MM.1S (cell line): Measurements from ENCODE around the gene ZNF836.

Source experiments
- DNase-seq: peaks from one replicate; pipeline ENCODE4 v3.0.0-alpha.2; 2015
- H2AFZ ChIP-seq: fragments of 300-600 bp; sonication (generic); 2 replicates; pipeline ENCODE4 v1.6.0; 2016; ENCODE audit warnings: antibody characterized with exemption, low read length
- H3F3A ChIP-seq: fragments of 300-600 bp; sonication (generic); 2 replicates; pipeline ENCODE4 v1.6.1; 2016; ENCODE audit warnings: mild to moderate bottlenecking, antibody characterized with exemption, low read length, moderate library complexity, mixed read lengths; ENCODE audit not compliant: insufficient read depth
- H3K27ac ChIP-seq: fragments of 300-600 bp; sonication (generic); 2 replicates; pipeline ENCODE4 v1.5.1; 2016; ENCODE audit warnings: mild to moderate bottlenecking, low read length
- H3K27me3 ChIP-seq: fragments of 300-600 bp; sonication (generic); replicated peaks from 2 replicates; pipeline ENCODE4 v1.6.0; 2016; ENCODE audit warnings: low read length; ENCODE audit not compliant: insufficient read depth
- H3K36me3 ChIP-seq: fragments of 300-600 bp; sonication (generic); replicated peaks from 2 replicates; pipeline ENCODE4 v1.6.1; 2016; ENCODE audit warnings: mild to moderate bottlenecking, low read length, mixed read lengths; ENCODE audit not compliant: insufficient read depth
- H3K4me1 ChIP-seq: fragments of 300-600 bp; sonication (generic); 2 replicates; pipeline ENCODE4 v1.6.1; 2016; ENCODE audit warnings: low read length, mixed read lengths
- H3K4me2 ChIP-seq: fragments of 300-600 bp; sonication (generic); 2 replicates; pipeline ENCODE4 v1.6.0; 2016; ENCODE audit warnings: low read depth, low read length
- H3K4me3 ChIP-seq: fragments of 300-600 bp; sonication (generic); 2 replicates; pipeline ENCODE4 v1.5.1; 2016; ENCODE audit warnings: low read length, mixed read lengths
- H3K79me2 ChIP-seq: fragments of 300-600 bp; sonication (generic); 2 replicates; pipeline ENCODE4 v1.6.1; 2016; ENCODE audit warnings: mixed run types, low read length, mixed read lengths
- H3K9ac ChIP-seq: fragments of 300-600 bp; sonication (generic); 2 replicates; pipeline ENCODE4 v1.6.1; 2016; ENCODE audit warnings: low read length, mixed read lengths
- H3K9me2 ChIP-seq: fragments of 300-600 bp; sonication (generic); replicated peaks from 2 replicates; pipeline ENCODE4 v1.6.1; 2016; ENCODE audit warnings: mild to moderate bottlenecking, low read length, mixed read lengths; ENCODE audit not compliant: insufficient read depth
- H3K9me3 ChIP-seq: fragments of 300-600 bp; sonication (generic); replicated peaks from 2 replicates; pipeline ENCODE4 v1.6.1; 2016; ENCODE audit warnings: mild to moderate bottlenecking, low read length, mixed read lengths; ENCODE audit not compliant: insufficient read depth
- H4K20me1 ChIP-seq: fragments of 300-600 bp; sonication (generic); 2 replicates; pipeline ENCODE4 v1.6.1; 2016; ENCODE audit warnings: mild to moderate bottlenecking, low read length, moderate library complexity, mixed read lengths; ENCODE audit not compliant: insufficient read depth
- CTCF ChIP-seq: fragments of 300-600 bp; sonication (generic); IDR thresholded peaks from 2 replicates; pipeline ENCODE4 v1.5.1; 2016; ENCODE audit warnings: antibody characterized with exemption, low read length, mixed read lengths
- EZH2 ChIP-seq: fragments of 300-600 bp; sonication (generic); optimal IDR thresholded peaks from 2 replicates; pipeline ENCODE3; 2017; ENCODE audit warnings: low read depth, mild to moderate bottlenecking, antibody characterized with exemption, low read length, mixed read lengths
- EZH2phosphoT487 ChIP-seq: fragments of 300-600 bp; sonication (generic); IDR thresholded peaks from 2 replicates; pipeline ENCODE4 v1.6.1; 2018; ENCODE audit warnings: antibody characterized with exemption, low read length

Gene ZNF836

GRCh38 chr19:52112624-52113023 is 58.8 kb downstream of the ZNF836 start:
- H3K9me2 ChIP-seq = no peaks in the 10 kb centered on the region
- H3K27me3 ChIP-seq = no peaks in the 10 kb centered on the region
- peaks cover 20% of the 10 kb centered on the region for H3K36me3 ChIP-seq
- H2AFZ ChIP-seq = no peak overlapping the region
- no peak overlapping the region for H3K4me3 ChIP-seq
- TF ChIP-seq EZH2phosphoT487 (no peak), EZH2 (no peak), CTCF (no peak)
- H3K9me3 ChIP-seq = 0 out of 2 replicates have a peak, but pooled peaks cover 4% of the 10 kb centered on the region
- H3K4me2 ChIP-seq = no peak overlapping the region
- H3K4me1 ChIP-seq = no peaks in the 10 kb centered on the region
- H3K79me2 ChIP-seq = no peaks in the 10 kb centered on the region
- no peak for DNase-seq
- no peak overlapping the region for H3K9ac ChIP-seq
- H3K27ac ChIP-seq = no peak overlapping the region
- no peaks in the 10 kb centered on the region for H4K20me1 ChIP-seq
- no peaks in the 10 kb centered on the region for H3F3A ChIP-seq

GRCh38 chr19:52110780-52111179 is 60.6 kb downstream of the ZNF836 start:
- Histone ChIP-seq H3K27ac (no peak overlapping the region), H3K9me2 (no peaks in the 10 kb centered on the region), H3K4me1 (no peaks in the 10 kb centered on the region), H2AFZ (no peak overlapping the region), H3K27me3 (no peaks in the 10 kb centered on the region), H3K36me3 (peaks cover 4% of the 10 kb centered on the region), H4K20me1 (no peaks in the 10 kb centered on the region), H3K79me2 (no peaks in the 10 kb centered on the region), H3K9ac (no peak overlapping the region), H3K4me3 (no peak overlapping the region), H3K4me2 (no peak overlapping the region), H3F3A (no peaks in the 10 kb centered on the region), H3K9me3 (0 out of 2 replicates have a peak, but pooled peaks cover 4% of the 10 kb centered on the region)
- no peak for DNase-seq
- TF ChIP-seq EZH2 = no peak
- TF ChIP-seq EZH2phosphoT487 = no peak
- no peak for TF ChIP-seq CTCF
